Neural cell (in vitro differentiated cells): ENCODE results near the gene USP22. TPM values are rescaled to one million over a fixed set of nuclear protein-coding genes. Genes with fewer than 3 reads are reported as not detected.

ENCODE experiments used
- H2AFZ ChIP-seq: fragments of 200-600, 300-800 bp; sonication (generic), shearing (Covaris generic); 2 replicates; pipeline ENCODE4 v1.6.0; 2014; ENCODE audit warnings: low read depth, mild to moderate bottlenecking, antibody characterized with exemption, low read length, moderate library complexity
- H3F3A ChIP-seq: fragments of 200-600 bp; shearing (Covaris generic); 2 replicates; pipeline ENCODE4 v1.6.1; 2016; ENCODE audit warnings: mild to moderate bottlenecking, moderate library complexity, mixed read lengths, antibody characterized with exemption, low read length; ENCODE audit not compliant: insufficient read depth, poor library complexity, severe bottlenecking
- H3K27ac ChIP-seq: fragments of 200-600, 300-800 bp; sonication (generic), shearing (Covaris generic); 2 replicates; pipeline ENCODE4 v1.5.1; 2014; ENCODE audit warnings: mild to moderate bottlenecking, low read length, moderate library complexity
- H3K27me3 ChIP-seq: fragments of 300-800, 200-600 bp; sonication (generic), shearing (Covaris generic); 2 replicates; pipeline ENCODE4 v1.6.0; 2014; ENCODE audit warnings: mild to moderate bottlenecking, low read depth, low read length, moderate library complexity; ENCODE audit not compliant: insufficient read depth
- H3K36me3 ChIP-seq: fragments of 300-800, 200-600 bp; sonication (generic), shearing (Covaris generic); 2 replicates; pipeline ENCODE4 v1.5.1; 2014; ENCODE audit warnings: mild to moderate bottlenecking, antibody characterized with exemption, low read length, moderate library complexity; ENCODE audit not compliant: insufficient read depth
- H3K4me2 ChIP-seq: fragments of 300-800, 200-600 bp; sonication (generic), shearing (Covaris generic); 2 replicates; pipeline ENCODE4 v1.6.0; 2014; ENCODE audit warnings: mild to moderate bottlenecking, low read length
- H3K4me3 ChIP-seq: fragments of 300-800, 200-600 bp; sonication (generic), shearing (Covaris generic); 2 replicates; pipeline ENCODE4 v1.5.1; 2014; ENCODE audit warnings: mild to moderate bottlenecking, low read length, moderate library complexity
- H3K79me2 ChIP-seq: fragments of 200-600 bp; shearing (Covaris generic); replicated peaks from 2 replicates; pipeline ENCODE4 v1.6.0; 2014; ENCODE audit warnings: mild to moderate bottlenecking, low read length, moderate library complexity; ENCODE audit not compliant: insufficient read depth
- H3K9ac ChIP-seq: fragments of 300-800, 200-600 bp; sonication (generic), shearing (Covaris generic); 2 replicates; pipeline ENCODE4 v1.6.1; 2016; ENCODE audit warnings: mild to moderate bottlenecking, low read length, mixed read lengths
- H3K9me2 ChIP-seq: fragments of 200-600 bp; shearing (Covaris generic); 2 replicates; pipeline ENCODE4 v1.6.1; 2016; ENCODE audit warnings: mild to moderate bottlenecking, low read length, mixed read lengths; ENCODE audit not compliant: insufficient read depth
- H3K9me3 ChIP-seq: fragments of 200-600, 300-800 bp; sonication (generic), shearing (Covaris generic); 2 replicates; pipeline ENCODE4 v1.6.1; 2016; ENCODE audit warnings: mild to moderate bottlenecking, mixed run types, low read length, moderate library complexity, mixed read lengths
- H4K20me1 ChIP-seq: fragments of 200-600 bp; shearing (Covaris generic); 2 replicates; pipeline ENCODE4 v1.6.1; 2016; ENCODE audit warnings: mild to moderate bottlenecking, mixed run types; ENCODE audit not compliant: insufficient read depth
- CTCF ChIP-seq: fragments of 450-650 bp; IDR thresholded peaks from 2 replicates; pipeline ENCODE4 v1.5.1; 2014; ENCODE audit warnings: antibody characterized with exemption, mild to moderate bottlenecking, moderate library complexity; ENCODE audit not compliant: poor library complexity, severe bottlenecking
- EP300 ChIP-seq: fragments of 450-650 bp; conservative IDR thresholded peaks from 2 replicates; pipeline ENCODE4 v1.6.1; 2014; ENCODE audit warnings: antibody characterized with exemption, mild to moderate bottlenecking, moderate library complexity; ENCODE audit not compliant: poor library complexity, severe bottlenecking
- EZH2 ChIP-seq: fragments of 200-600, 300-800 bp; shearing (Covaris generic), sonication (generic); IDR thresholded peaks from 2 replicates; pipeline ENCODE4 v1.6.1; 2014; ENCODE audit warnings: antibody characterized with exemption, low read length, borderline replicate concordance, mild to moderate bottlenecking; ENCODE audit not compliant: insufficient read depth, poor library complexity, severe bottlenecking
- MXI1 ChIP-seq: fragments of 450-650 bp; conservative IDR thresholded peaks from 2 replicates; pipeline ENCODE4 v1.6.1; 2014; ENCODE audit warnings: antibody characterized with exemption, mild to moderate bottlenecking; ENCODE audit not compliant: poor library complexity, severe bottlenecking
- POLR2AphosphoS5 ChIP-seq: IDR thresholded peaks from 2 replicates; pipeline ENCODE4 v1.6.1; 2012
- RAD21 ChIP-seq: fragments of 450-650 bp; conservative IDR thresholded peaks from 2 replicates; pipeline ENCODE4 v1.6.1; 2014; ENCODE audit warnings: antibody characterized with exemption, mild to moderate bottlenecking, moderate library complexity
- REST ChIP-seq: IDR thresholded peaks from 2 replicates; pipeline ENCODE4 v1.6.1; 2012; ENCODE audit warnings: borderline replicate concordance
- SMC3 ChIP-seq: fragments of 450-650 bp; conservative IDR thresholded peaks from 2 replicates; pipeline ENCODE4 v1.6.1; 2014; ENCODE audit warnings: antibody characterized with exemption, mild to moderate bottlenecking, moderate library complexity; ENCODE audit not compliant: poor library complexity
- TAF1 ChIP-seq: IDR thresholded peaks from 2 replicates; pipeline ENCODE4 v1.6.1; 2012; ENCODE audit warnings: low read depth
- polyA plus RNA-seq: library from polyadenylated mRNA; depleted of rRNA; stranded (reverse); fragments of >200 nt; gene quantifications from 2 replicates; pipeline ENCODE4 v1.2.3, GENCODE V29; 2014

USP22 gene
- polyA plus RNA-seq, 1 donor from 2014 or later: 269 TPM

- no peak for TF ChIP-seq TAF1
- TF ChIP-seq EZH2: no peak
These were observed 34.5 kb downstream of the USP22 start (continued) for GRCh38 chr17:21008160-21008915.

DNA sequence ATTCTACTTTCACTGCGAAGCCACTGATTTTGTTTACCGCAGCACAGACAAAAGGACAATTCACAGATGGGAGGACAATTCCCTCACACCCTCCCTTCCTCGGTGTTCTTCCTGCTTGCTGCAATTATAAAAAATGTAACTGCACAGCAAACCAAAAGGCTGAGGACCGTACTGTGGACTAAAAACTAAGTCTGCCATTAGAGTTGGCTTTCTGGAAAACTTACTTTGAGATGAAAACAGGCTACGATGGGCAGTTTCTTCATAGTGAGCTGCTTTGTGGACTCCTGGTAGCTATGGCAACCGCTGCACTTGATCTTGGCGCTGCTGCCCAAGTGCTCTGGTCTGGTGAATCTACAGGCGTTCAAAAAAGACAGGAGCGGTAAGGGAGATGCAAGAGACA lies 35.2 kb downstream of the USP22 start:
- H3K79me2 ChIP-seq: peaks cover 22% of the 10 kb centered on the region
- H3K27ac ChIP-seq: no peak overlapping the region
- no peak overlapping the region for H3K9ac ChIP-seq

More for the DNA sequence above, 35.2 kb downstream of the USP22 start:
- H3K36me3 ChIP-seq: peaks cover 32% of the 10 kb centered on the region
- H3K9me3 ChIP-seq: no peaks in the 10 kb centered on the region
- peaks cover 21% of the 10 kb centered on the region for H4K20me1 ChIP-seq
- H3K4me3 ChIP-seq: no peak overlapping the region
- H3F3A ChIP-seq: no peaks in the 10 kb centered on the region
- H2AFZ ChIP-seq: no peak overlapping the region
- no peaks in the 10 kb centered on the region for H3K9me2 ChIP-seq
- no peak overlapping the region for H3K4me2 ChIP-seq
- H3K27me3 ChIP-seq: no peaks in the 10 kb centered on the region
- TF ChIP-seq REST: no peak
- TF ChIP-seq CTCF: no peak
- no peak for TF ChIP-seq EZH2
- no peak for TF ChIP-seq TAF1
- no peak for TF ChIP-seq EP300
- TF ChIP-seq SMC3: no peak
- no peak for TF ChIP-seq MXI1
- no peak for TF ChIP-seq RAD21
- TF ChIP-seq POLR2AphosphoS5: no peak
